ENCODE results near the gene TNFSF13B.

The TNFSF13B gene

GRCh38 chr13:108315991-108316390 lies 46.5 kb downstream of the TNFSF13B start:
- H3K9me3 ChIP-seq (ENCODE audit: control insufficient read depth, low read length), result no peaks in the 10 kb centered on the region
- H3K4me3 ChIP-seq (ENCODE audit: extremely low read depth, insufficient read depth, low read length, poor library complexity, severe bottlenecking), result no peak overlapping the region
- 92% methylated on average over 1 of the region's 3 CpGs; no CpG with 5 or more reads in 1 of the 2 experiments for WGBS, 2 experiments (ENCODE audit: insufficient coverage in 2 of 2)
- H3K4me1 ChIP-seq (ENCODE audit: control insufficient read depth, insufficient read depth, low read length, poor library complexity, severe bottlenecking), result peaks cover 2% of the 10 kb centered on the region
- H3K27ac ChIP-seq (ENCODE audit: low read depth, low read length, severe bottlenecking), result no peak overlapping the region
- H3K36me3 ChIP-seq (ENCODE audit: control insufficient read depth, insufficient read depth, low read length), result no peaks in the 10 kb centered on the region

DNA sequence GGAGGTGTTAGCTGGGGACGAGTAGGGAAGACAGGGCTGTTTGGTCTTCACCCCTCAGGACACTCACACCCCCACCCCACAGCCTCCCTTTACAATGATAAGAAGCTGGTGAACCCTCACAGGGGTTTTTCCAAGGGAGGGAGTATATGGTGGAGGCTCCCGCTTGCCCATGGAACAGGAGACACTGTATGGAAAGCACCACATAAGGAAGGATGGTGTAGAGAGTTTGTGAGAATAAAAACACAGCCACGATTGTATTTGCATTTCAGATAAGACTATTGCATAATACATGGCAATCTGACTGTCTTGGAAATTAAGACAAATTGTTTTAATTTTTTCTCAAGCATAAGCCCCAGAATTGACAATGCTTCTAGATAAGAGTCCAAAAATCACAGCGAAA lies 46.9 kb downstream of the TNFSF13B start:
- WGBS, 2 experiments (ENCODE audit: insufficient coverage in 2 of 2), result 90 to 100% methylated on average over 1 to 4 of the region's 4 CpGs
- no peaks in the 10 kb centered on the region for H3K36me3 ChIP-seq (ENCODE audit: control insufficient read depth, insufficient read depth, low read length)
- peaks cover 2% of the 10 kb centered on the region for H3K4me1 ChIP-seq (ENCODE audit: control insufficient read depth, insufficient read depth, low read length, poor library complexity, severe bottlenecking)
- no peaks in the 10 kb centered on the region for H3K9me3 ChIP-seq (ENCODE audit: control insufficient read depth, low read length)
- H3K4me3 ChIP-seq (ENCODE audit: extremely low read depth, insufficient read depth, low read length, poor library complexity, severe bottlenecking), result no peak overlapping the region
- H3K27ac ChIP-seq (ENCODE audit: low read depth, low read length, severe bottlenecking), result no peak overlapping the region

DNA sequence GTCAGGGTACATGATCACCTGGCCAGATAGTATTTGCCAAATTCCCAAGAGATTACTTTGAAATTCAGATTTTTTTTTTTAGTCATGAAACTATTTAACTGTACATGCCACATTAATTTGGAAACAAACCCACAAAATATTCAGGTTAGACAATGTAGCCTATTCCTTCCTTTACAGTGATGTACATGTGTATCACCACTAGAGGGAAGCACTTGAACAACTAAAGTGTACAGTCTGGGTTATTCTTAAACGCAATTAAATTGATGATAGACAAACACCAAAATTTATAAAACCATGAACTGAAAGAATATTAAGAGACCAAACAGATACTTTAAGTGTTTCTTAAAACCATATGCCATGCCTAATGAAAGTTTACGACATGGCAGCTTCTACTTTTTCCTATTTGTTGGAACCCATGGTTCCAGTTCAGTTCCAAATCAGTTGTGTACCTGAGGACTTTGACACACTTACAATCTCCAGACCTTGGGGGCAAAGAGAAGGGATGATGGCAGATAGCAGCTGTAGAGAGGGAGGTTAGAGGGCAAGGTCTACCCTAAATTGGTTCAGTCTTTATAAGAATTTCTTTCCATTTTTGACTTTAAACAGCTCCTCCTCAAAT lies 52.8 kb downstream of the TNFSF13B start:
- no peaks in the 10 kb centered on the region for H3K36me3 ChIP-seq (ENCODE audit: control insufficient read depth, insufficient read depth, low read length)
- WGBS, 2 experiments (ENCODE audit: insufficient coverage in 2 of 2), result 29 to 44% methylated on average over 1 to 2 of the region's 2 CpGs
- H3K4me3 ChIP-seq (ENCODE audit: extremely low read depth, insufficient read depth, low read length, poor library complexity, severe bottlenecking), result no peak overlapping the region
- no peaks in the 10 kb centered on the region for H3K4me1 ChIP-seq (ENCODE audit: control insufficient read depth, insufficient read depth, low read length, poor library complexity, severe bottlenecking)
- no peaks in the 10 kb centered on the region for H3K9me3 ChIP-seq (ENCODE audit: control insufficient read depth, low read length)
- no peak overlapping the region for H3K27ac ChIP-seq (ENCODE audit: low read depth, low read length, severe bottlenecking)

- no peak overlapping the region for H3K4me3 ChIP-seq (ENCODE audit: extremely low read depth, insufficient read depth, low read length, poor library complexity, severe bottlenecking)
Measured at GRCh38 chr13:108323031-108323430, 53.5 kb downstream of the TNFSF13B start.

DNA sequence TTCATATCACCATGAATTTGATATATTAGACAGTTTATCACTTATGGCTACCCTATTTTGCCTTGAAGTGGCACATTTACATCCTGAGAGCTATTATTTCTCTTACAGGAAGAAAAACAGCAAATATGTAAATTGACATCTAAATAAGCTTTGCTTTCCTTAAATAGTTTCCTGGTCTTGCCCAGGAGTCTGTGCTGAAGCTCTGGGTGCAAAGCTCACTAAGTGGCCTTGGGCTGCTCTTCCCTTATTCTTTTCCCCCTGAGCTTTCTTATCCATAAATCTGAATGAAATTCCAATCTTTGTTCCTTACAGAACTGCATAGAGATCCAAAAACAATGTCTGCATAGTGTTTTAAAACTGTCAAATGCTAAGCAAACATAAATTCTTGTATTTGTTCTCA lies 56.3 kb downstream of the TNFSF13B start:
- H3K9me3 ChIP-seq (ENCODE audit: control insufficient read depth, low read length), result no peaks in the 10 kb centered on the region
- H3K4me3 ChIP-seq (ENCODE audit: extremely low read depth, insufficient read depth, low read length, poor library complexity, severe bottlenecking), result no peak overlapping the region
- H3K36me3 ChIP-seq (ENCODE audit: control insufficient read depth, insufficient read depth, low read length), result no peaks in the 10 kb centered on the region
- no peak overlapping the region for H3K27ac ChIP-seq (ENCODE audit: low read depth, low read length, severe bottlenecking)
- no peaks in the 10 kb centered on the region for H3K4me1 ChIP-seq (ENCODE audit: control insufficient read depth, insufficient read depth, low read length, poor library complexity, severe bottlenecking)

More at GRCh38 chr13:108323031-108323430, 53.5 kb downstream of the TNFSF13B start:
- H3K9me3 ChIP-seq (ENCODE audit: control insufficient read depth, low read length), result no peaks in the 10 kb centered on the region
- H3K27ac ChIP-seq (ENCODE audit: low read depth, low read length, severe bottlenecking), result no peak overlapping the region
- WGBS, 2 experiments (ENCODE audit: insufficient coverage in 2 of 2), result no CpG with 5 or more reads among the region's 2 CpGs
- no peaks in the 10 kb centered on the region for H3K36me3 ChIP-seq (ENCODE audit: control insufficient read depth, insufficient read depth, low read length)
- no peaks in the 10 kb centered on the region for H3K4me1 ChIP-seq (ENCODE audit: control insufficient read depth, insufficient read depth, low read length, poor library complexity, severe bottlenecking)

DNA sequence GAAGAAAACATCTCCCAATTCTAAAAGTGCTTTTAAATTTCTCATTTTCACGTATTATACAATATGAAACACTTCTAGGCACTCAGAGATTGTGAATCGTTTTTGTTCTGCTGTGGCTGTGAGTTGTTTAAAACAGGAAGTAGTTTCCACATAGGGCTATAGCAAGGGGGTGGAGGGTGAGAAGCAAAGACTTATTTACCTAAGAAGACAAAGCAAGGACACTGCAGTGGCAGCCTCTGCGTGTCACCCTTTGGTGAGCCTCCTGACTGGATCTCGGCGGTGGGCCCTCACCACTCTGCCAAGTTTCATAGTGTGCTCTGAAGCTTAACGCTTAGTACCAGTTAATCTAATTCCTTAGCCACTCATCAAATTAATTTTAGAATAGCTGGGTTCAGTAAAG lies 56.8 kb downstream of the TNFSF13B start:
- H3K4me3 ChIP-seq (ENCODE audit: extremely low read depth, insufficient read depth, low read length, poor library complexity, severe bottlenecking), result no peak overlapping the region
- no peaks in the 10 kb centered on the region for H3K4me1 ChIP-seq (ENCODE audit: control insufficient read depth, insufficient read depth, low read length, poor library complexity, severe bottlenecking)
- H3K9me3 ChIP-seq (ENCODE audit: control insufficient read depth, low read length), result no peaks in the 10 kb centered on the region
- H3K27ac ChIP-seq (ENCODE audit: low read depth, low read length, severe bottlenecking), result no peak overlapping the region
- H3K36me3 ChIP-seq (ENCODE audit: control insufficient read depth, insufficient read depth, low read length), result no peaks in the 10 kb centered on the region
- 60% methylated on average over 3 of the region's 6 CpGs; no CpG with 5 or more reads in 1 of the 2 experiments for WGBS, 2 experiments (ENCODE audit: insufficient coverage in 2 of 2)

- WGBS, 2 experiments (ENCODE audit: insufficient coverage in 2 of 2), result no CpG with 5 or more reads among the region's 1 CpG
- Histone ChIP-seq H3K9me3 (ENCODE audit: control insufficient read depth, low read length) (no peaks in the 10 kb centered on the region), H3K27ac (ENCODE audit: low read depth, low read length, severe bottlenecking) (no peak overlapping the region), H3K36me3 (ENCODE audit: control insufficient read depth, insufficient read depth, low read length) (no peaks in the 10 kb centered on the region), H3K4me1 (ENCODE audit: control insufficient read depth, insufficient read depth, low read length, poor library complexity, severe bottlenecking) (no peaks in the 10 kb centered on the region), H3K4me3 (ENCODE audit: extremely low read depth, insufficient read depth, low read length, poor library complexity, severe bottlenecking) (no peak overlapping the region)
Measured at GRCh38 chr13:108328848-108329247, 59.3 kb downstream of the TNFSF13B start.

- WGBS, 2 experiments (ENCODE audit: insufficient coverage in 2 of 2), result 50% methylated on average over 2 of the region's 5 CpGs
Measured at GRCh38 chr13:108332791-108333190, 63.3 kb downstream of the TNFSF13B start.

GRCh38 chr13:108342369-108343289 lies 73.1 kb downstream of the TNFSF13B start:
- WGBS, 2 experiments (ENCODE audit: insufficient coverage in 2 of 2), result 82 to 93% methylated on average over 3 of the region's 7 CpGs
- Histone ChIP-seq H3K4me3 (ENCODE audit: extremely low read depth, insufficient read depth, low read length, poor library complexity, severe bottlenecking) (no peak overlapping the region), H3K36me3 (ENCODE audit: control insufficient read depth, insufficient read depth, low read length) (no peaks in the 10 kb centered on the region), H3K9me3 (ENCODE audit: control insufficient read depth, low read length) (no peaks in the 10 kb centered on the region), H3K27ac (ENCODE audit: low read depth, low read length, severe bottlenecking) (no peak overlapping the region), H3K4me1 (ENCODE audit: control insufficient read depth, insufficient read depth, low read length, poor library complexity, severe bottlenecking) (no peaks in the 10 kb centered on the region)

More at GRCh38 chr13:108332791-108333190, 63.3 kb downstream of the TNFSF13B start:
- H3K4me1 ChIP-seq (ENCODE audit: control insufficient read depth, insufficient read depth, low read length, poor library complexity, severe bottlenecking), result no peaks in the 10 kb centered on the region
- H3K9me3 ChIP-seq (ENCODE audit: control insufficient read depth, low read length), result no peaks in the 10 kb centered on the region
- no peak overlapping the region for H3K4me3 ChIP-seq (ENCODE audit: extremely low read depth, insufficient read depth, low read length, poor library complexity, severe bottlenecking)
- no peak overlapping the region for H3K27ac ChIP-seq (ENCODE audit: low read depth, low read length, severe bottlenecking)
- H3K36me3 ChIP-seq (ENCODE audit: control insufficient read depth, insufficient read depth, low read length), result no peaks in the 10 kb centered on the region

DNA sequence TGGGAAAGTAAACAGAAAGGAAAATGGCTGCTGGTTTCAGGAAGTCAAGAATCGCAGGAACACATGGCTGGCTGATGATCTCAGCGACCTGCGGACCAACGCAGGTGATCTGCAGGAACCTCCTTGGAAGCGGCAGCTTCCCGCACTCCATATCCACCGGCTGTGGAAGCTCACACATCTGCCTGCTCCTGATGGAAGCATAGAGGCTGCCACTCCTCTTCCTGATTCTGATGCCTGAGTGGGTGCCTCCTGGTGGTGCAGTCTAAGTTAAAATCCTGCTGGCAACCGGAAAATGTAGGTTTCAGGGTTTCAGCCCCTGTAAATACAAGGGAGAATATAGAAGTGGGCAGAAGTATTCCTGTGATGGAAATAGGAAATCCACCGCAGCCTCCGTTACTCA lies 75.5 kb downstream of the TNFSF13B start:
- Histone ChIP-seq H3K36me3 (ENCODE audit: control insufficient read depth, insufficient read depth, low read length) (no peaks in the 10 kb centered on the region), H3K4me3 (ENCODE audit: extremely low read depth, insufficient read depth, low read length, poor library complexity, severe bottlenecking) (no peak overlapping the region), H3K27ac (ENCODE audit: low read depth, low read length, severe bottlenecking) (no peak overlapping the region), H3K9me3 (ENCODE audit: control insufficient read depth, low read length) (no peaks in the 10 kb centered on the region), H3K4me1 (ENCODE audit: control insufficient read depth, insufficient read depth, low read length, poor library complexity, severe bottlenecking) (no peaks in the 10 kb centered on the region)
- 84 to 91% methylated on average over 7 of the region's 10 CpGs for WGBS, 2 experiments (ENCODE audit: insufficient coverage in 2 of 2)

DNA sequence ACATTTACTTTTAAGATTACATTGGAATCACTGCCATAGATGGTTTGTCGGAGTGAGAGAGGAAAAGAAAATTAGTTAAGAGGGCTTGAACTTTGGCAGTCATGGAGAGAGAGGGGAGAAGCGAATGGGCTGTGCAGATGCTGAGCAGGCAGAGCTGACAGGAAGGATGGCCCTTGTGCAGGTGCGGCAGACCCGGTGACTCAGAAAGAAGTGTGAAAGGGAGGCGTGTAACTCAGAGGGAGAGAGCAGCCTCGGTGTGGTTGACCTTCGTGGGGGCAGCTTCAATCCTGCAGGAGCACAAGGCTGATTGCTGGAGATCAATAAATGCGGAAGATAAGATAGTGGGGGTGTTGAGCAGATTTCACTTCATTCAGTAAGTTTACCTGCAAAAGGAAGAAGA lies 76.9 kb downstream of the TNFSF13B start:
- no peaks in the 10 kb centered on the region for H3K9me3 ChIP-seq (ENCODE audit: control insufficient read depth, low read length)
- no peak overlapping the region for H3K4me3 ChIP-seq (ENCODE audit: extremely low read depth, insufficient read depth, low read length, poor library complexity, severe bottlenecking)
- H3K4me1 ChIP-seq (ENCODE audit: control insufficient read depth, insufficient read depth, low read length, poor library complexity, severe bottlenecking), result no peaks in the 10 kb centered on the region
- no peak overlapping the region for H3K27ac ChIP-seq (ENCODE audit: low read depth, low read length, severe bottlenecking)
- no peaks in the 10 kb centered on the region for H3K36me3 ChIP-seq (ENCODE audit: control insufficient read depth, insufficient read depth, low read length)
- WGBS, 2 experiments (ENCODE audit: insufficient coverage in 2 of 2), result 54 to 56% methylated on average over 7 to 8 of the region's 8 CpGs

Measured in mesodermal cell (in vitro differentiated cells).